BJ (cell line): ENCODE measurements around the gene ZNF584. TPM values are rescaled to one million over a fixed set of nuclear protein-coding genes. Genes with fewer than 3 reads are reported as not detected.

Experiments used
- CTCF ChIA-PET: fragments of 350-600 bp; formaldehyde crosslinking; extraction: SDS; loops from one replicate; lab custom pipeline; 2021; ENCODE audit warnings: antibody characterized with exemption, inconsistent platforms; lab: Yijun Ruan, JAX
- POLR2A ChIA-PET: fragments of 300-600 bp; sonication (Branson Sonifier 250); formaldehyde crosslinking; extraction: SDS; loops from one replicate; lab custom pipeline; 2021; ENCODE audit warnings: antibody characterized with exemption; lab: Charles Lee
- DNase-seq: peaks from one replicate; pipeline ENCODE4 v3.0.0-alpha.2; 2011; ENCODE audit warnings: low read depth
- H3K27me3 ChIP-seq: 2 replicates; pipeline ENCODE4 v1.6.0; 2011; ENCODE audit warnings: low read length; ENCODE audit not compliant: control insufficient read depth, insufficient read depth
- H3K36me3 ChIP-seq: 2 replicates; pipeline ENCODE4 v1.5.1; 2011; ENCODE audit warnings: low read length; ENCODE audit not compliant: control insufficient read depth, insufficient read depth
- H3K4me3 ChIP-seq: 2 replicates; pipeline ENCODE4 v1.5.1; 2011; ENCODE audit warnings: low read depth, mild to moderate bottlenecking, control low read depth, low read length
- polyA plus RNA-seq: library from polyadenylated mRNA; depleted of rRNA; stranded (reverse); fragments of >200 nt; gene quantifications from 2 replicates; pipeline ENCODE4 v1.2.3, GENCODE V29; 2011
- TF ChIP-seq, protein P1 (sequence below): IDR thresholded peaks from 2 replicates; pipeline ENCODE4 v1.5.1; 2011; ENCODE audit warnings: low read depth, mild to moderate bottlenecking, control low read depth, inconsistent platforms, low read length, moderate library complexity; ENCODE audit not compliant: insufficient read depth

Gene ZNF584
- polyA plus RNA-seq, 1 experiment: 10.0 TPM

GRCh38 chr19:58393725-58394033 is 14.8 kb upstream of the ZNF584 start:
- Histone ChIP-seq H3K36me3 (peaks cover 21% of the 10 kb centered on the region), H3K4me3 (no peak overlapping the region), H3K27me3 (no peaks in the 10 kb centered on the region)
- DNase-seq: no peak
- POLR2A ChIA-PET: no interaction called here
- TF ChIP-seq, protein P1, sequence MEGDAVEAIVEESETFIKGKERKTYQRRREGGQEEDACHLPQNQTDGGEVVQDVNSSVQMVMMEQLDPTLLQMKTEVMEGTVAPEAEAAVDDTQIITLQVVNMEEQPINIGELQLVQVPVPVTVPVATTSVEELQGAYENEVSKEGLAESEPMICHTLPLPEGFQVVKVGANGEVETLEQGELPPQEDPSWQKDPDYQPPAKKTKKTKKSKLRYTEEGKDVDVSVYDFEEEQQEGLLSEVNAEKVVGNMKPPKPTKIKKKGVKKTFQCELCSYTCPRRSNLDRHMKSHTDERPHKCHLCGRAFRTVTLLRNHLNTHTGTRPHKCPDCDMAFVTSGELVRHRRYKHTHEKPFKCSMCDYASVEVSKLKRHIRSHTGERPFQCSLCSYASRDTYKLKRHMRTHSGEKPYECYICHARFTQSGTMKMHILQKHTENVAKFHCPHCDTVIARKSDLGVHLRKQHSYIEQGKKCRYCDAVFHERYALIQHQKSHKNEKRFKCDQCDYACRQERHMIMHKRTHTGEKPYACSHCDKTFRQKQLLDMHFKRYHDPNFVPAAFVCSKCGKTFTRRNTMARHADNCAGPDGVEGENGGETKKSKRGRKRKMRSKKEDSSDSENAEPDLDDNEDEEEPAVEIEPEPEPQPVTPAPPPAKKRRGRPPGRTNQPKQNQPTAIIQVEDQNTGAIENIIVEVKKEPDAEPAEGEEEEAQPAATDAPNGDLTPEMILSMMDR: no peak
- CTCF ChIA-PET: no interaction called here

- H3K27me3 ChIP-seq: no peaks in the 10 kb centered on the region
- ChIA-PET CTCF (no interaction called here), POLR2A (no interaction called here)
- TF ChIP-seq, protein P1: no peak
- H3K4me3 ChIP-seq: no peak overlapping the region
- peaks cover 19% of the 10 kb centered on the region for H3K36me3 ChIP-seq
- no peak for DNase-seq
Observed at GRCh38 chr19:58394821-58395219, 13.6 kb upstream of the ZNF584 start.

- POLR2A ChIA-PET: no interaction called here
- Histone ChIP-seq H3K27me3 (no peaks in the 10 kb centered on the region), H3K36me3 (peaks cover 19% of the 10 kb centered on the region), H3K4me3 (no peak within 1 kb of the TSS)
- CTCF ChIA-PET: no interaction called here
- DNase-seq: no peak
- TF ChIP-seq, protein P1: no peak
Observed at GRCh38 chr19:58395220-58395978, 13.1 kb upstream of the ZNF584 start, which contains the start of gene RNF225. RNF225 (plus strand) TSS chr19:58395656; CDS start chr19:58396090, 434 bp downstream.

GRCh38 chr19:58395979-58396627 is 12.3 kb upstream of the ZNF584 start:
- H3K27me3 ChIP-seq: no peaks in the 10 kb centered on the region
- no peak overlapping the region for H3K4me3 ChIP-seq
- DNase-seq: no peak
- ChIA-PET POLR2A (no interaction called here), CTCF (no interaction called here)
- TF ChIP-seq, protein P1: no peak
- H3K36me3 ChIP-seq: peaks cover 17% of the 10 kb centered on the region

- H3K36me3 ChIP-seq: peaks cover 16% of the 10 kb centered on the region
- DNase-seq: no peak
- no peak overlapping the region for H3K4me3 ChIP-seq
- POLR2A ChIA-PET: no interaction called here
- TF ChIP-seq, protein P1: no peak
- H3K27me3 ChIP-seq: no peaks in the 10 kb centered on the region
- CTCF ChIA-PET: no interaction called here
Observed at GRCh38 chr19:58396691-58397532, 11.5 kb upstream of the ZNF584 start.
